Anterior cingulate cortex (tissue), 58 donors: Measurements from ENCODE around the gene ADGRV1.
"Not testable (repeated sequence)": the region's sequence is repeated elsewhere in the genome, so short reads cannot be mapped to it uniquely, and the experiment has no call there.

Experiments used
- DNase-seq, 58 donors: peaks; one replicate each; lab custom pipeline; 2025; lab: John Stamatoyannopoulos, UW

ADGRV1 gene

GRCh38 chr5:90965110-90965685 is 406.6 kb downstream of the ADGRV1 start:
- DNase-seq, result no peak

DNA sequence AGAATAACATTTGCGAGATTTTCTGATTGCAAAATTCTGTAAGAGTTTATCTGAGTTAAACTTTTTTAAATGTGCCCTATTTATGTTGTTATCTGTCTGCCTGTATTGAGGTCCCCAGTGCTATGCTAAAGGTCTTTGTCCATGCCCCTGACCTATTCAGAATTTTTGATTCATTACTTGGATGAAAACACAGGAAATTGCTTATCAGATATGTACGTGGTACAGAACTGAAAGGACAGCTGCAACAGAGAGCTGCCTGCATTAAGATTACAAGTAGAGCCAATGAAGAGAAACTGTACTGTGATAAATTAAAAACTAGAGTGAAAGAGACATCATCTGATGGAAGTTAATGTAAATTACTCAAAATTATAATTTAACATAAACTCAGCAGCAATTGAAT is 408.8 kb downstream of the ADGRV1 start:
- no peak for DNase-seq

DNA sequence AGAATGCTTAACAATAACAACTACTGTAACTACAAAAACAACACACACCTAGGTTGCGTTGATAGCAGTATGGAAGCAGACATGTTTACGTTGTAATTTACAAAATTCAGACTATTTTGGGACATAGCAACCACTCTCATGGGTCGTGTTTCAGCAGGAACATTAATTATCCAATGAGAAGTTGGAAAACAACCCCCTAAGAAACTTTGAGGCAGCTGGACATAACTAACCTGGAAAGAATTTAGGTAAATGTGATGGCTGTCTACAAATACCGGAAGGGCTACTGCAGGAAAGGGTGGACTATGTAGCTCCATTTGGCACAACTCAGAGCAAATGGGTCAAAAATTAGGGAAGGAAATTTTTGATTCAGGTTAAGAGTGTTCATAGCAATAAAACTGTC is 409.3 kb downstream of the ADGRV1 start:
- DNase-seq, result no peak

DNA sequence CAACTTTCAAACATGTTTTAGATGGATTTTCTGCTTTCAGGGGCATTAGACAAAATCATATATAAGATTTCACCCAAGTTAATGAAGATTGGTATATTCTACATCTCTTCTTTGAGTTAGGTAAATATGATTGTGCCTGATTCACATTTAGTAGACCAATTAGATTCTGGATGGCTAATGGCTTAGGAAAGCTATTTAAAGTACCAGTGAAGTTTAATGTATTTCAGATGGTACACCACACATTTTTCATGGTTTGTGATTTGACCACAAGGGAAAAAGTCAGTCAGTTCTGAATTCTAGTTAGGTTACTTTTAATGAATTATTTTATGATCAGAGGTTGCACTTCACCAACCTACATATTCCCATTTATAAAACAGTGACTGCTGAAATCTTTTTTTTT is 409.7 kb downstream of the ADGRV1 start:
- no peak for DNase-seq

DNA sequence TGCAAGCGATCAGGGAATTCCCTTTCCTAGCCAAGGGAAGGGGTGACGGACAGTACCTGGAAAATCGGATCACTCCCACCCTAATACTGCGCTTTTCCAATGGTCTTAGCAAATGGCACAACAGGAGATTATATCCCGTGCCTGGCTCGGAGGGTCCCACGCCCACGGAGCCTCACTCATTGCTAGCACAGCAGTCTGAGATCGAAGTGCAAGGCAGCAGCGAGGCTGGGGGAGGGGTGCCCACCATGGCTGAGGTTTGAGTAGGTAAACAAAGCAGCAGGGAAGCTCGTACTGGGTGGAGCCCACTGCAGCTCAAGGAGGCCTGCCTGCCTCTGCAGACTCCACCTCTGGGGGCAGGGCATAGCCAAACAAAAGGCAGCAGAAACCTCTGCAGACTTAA is 411.3 kb downstream of the ADGRV1 start:
- DNase-seq, result not testable (repeated sequence)

DNA sequence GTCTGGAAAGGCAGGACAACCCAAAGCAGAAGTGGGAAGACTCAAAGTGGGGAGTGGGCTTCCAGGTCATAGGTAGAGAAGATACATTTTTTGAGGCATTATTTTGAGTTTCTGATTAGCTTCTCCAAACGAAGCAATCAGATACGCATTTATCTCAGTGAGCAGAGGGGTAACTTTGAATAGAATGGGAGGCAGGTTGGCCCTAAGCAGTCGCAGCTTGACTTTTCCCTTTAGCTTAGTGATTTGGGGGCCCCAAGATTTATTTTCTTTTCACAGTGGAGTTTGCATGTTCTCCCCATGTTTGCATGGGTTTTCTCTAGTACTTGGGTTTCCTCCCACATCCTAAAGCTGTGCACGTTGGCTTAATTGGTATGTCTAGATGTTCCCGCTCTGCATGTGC is 422.6 kb downstream of the ADGRV1 start:
- DNase-seq, result no peak

- DNase-seq, result no peak
Measured at GRCh38 chr5:90981821-90982220, 423.2 kb downstream of the ADGRV1 start.

DNA sequence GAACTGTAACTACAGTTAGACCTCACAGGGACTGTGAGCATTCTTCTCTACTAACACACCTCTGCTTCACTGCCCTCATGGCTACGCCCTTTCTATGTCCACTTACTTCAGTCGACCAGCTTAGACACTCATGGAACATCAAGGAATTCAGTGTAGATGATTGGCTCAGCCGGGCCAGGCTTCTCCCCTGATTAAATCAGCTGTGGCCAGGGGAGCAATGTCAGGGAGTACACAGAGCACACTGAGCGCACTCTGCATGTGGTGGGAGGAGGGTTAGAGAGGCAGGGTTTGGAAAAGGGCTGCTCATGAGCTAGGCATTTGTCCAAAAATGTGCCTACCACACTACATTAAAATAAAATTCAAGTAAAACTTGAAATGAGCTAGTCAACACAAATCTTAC is 424.0 kb downstream of the ADGRV1 start:
- DNase-seq, result no peak

DNA sequence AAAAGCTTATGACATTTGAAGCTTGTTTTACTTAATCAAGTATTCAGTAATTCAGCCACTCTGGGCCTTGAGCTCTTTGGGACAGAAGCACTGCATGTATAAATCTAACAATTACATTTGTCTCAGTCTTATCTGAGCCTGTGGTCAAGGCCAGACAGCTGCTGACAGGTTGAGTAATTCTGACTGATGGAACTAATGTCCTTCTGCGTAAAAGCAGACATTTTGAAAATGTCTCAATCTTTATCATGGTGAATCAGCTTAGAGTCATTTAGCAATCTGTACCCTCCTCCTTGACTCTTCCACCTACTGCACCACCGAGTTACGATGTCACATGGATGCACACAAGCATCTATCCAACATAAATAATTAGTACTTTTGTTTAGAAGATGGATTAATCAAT is 424.6 kb downstream of the ADGRV1 start:
- DNase-seq, result no peak

DNA sequence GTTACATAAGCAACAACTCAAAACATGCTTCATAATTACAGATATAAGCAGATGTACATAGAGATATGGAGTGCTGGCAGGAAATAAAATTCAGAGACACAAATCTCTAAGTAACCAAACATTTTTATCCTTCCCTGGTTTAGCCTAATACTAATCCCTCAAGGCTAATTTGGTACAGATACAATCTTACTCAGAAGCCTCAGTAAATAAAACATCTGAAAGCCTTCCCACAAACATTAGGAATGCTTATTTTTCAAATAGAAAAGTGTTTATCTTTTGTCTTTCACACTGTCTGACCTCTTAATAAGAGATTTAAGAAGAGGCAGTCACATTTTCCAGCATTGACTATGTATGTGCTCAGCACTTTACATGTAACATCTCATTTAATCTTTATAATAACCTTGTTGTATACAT is 425.1 kb downstream of the ADGRV1 start:
- no peak for DNase-seq

DNA sequence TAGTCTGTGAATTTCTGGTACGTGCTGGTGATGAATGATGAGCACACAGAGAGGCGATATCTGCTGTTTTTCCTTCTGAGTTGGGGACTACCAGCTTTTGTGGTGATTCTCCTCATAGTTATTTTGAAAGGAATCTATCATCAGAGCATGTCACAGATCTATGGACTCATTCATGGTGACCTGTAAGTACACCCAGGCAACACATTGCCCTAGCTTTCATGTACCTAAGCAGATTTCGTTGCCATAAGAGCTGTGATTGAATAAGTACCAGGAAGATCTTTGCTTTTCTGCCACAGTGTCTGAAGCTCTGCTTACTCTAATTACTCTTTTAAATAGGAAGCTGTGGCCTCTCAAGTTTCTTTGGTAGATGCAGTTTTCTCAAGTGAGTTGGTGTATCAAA is 426.7 kb downstream of the ADGRV1 start:
- DNase-seq, result no peak

DNA sequence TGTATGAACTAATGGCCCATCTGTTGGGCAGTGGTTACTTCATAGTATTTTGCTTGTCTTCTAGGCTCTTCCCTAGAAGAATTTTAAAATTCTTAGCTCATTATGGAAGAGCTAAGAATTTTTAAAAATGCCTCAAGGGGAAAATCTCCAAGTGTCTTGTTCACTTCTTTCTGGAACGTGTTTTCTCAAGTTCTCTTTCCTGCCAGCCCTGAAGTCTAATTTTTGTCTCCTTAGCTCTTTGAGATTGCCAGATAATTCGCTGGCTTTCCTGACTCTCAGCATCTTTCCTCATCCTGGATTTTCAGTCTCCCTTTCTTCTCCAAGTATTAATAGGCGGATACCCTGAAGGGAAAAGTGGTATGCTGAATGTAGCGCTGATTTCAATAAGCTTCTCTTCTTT is 429.1 kb downstream of the ADGRV1 start:
- no peak for DNase-seq

DNA sequence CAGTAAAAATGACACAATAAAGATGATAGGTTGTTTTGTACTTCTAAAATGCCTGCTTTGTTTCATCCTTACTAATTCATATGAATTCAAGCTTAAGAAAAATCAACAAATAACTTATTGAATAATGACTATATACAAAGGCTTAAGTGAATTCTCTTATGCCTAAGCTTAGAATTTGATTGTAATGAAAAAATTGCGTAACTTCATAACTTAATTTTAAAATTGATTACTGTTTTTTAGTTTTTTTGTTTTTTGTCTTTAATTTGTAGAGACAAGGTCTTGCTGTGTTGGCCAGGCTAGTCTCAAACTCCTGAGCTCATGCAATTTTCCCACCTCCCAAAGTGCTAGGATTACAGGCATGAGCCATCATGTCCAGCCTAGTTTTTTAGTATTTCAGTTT is 432.6 kb downstream of the ADGRV1 start:
- DNase-seq, result no peak

- DNase-seq, result no peak
Measured at GRCh38 chr5:90994796-90995195, 436.2 kb downstream of the ADGRV1 start.

DNA sequence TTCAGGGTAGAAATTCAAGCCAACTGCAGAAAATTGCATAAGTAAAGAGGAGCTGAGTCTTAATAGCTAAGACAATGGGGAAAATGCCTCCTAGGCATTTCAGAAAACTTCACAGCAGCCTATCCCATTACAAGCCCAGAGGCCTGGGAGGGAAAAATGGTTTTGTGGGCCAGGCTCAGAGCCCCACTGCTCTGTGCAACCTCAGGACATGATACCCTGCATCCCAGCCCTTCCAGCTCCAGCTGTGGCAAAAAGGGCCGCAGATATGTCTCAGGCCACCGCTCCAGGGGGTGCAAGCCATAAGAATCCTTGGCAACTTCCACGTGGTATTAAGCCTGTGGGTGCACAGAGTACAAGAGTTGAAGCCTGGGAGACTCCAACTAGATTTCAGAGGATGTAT is 437.5 kb downstream of the ADGRV1 start:
- DNase-seq, result no peak

DNA sequence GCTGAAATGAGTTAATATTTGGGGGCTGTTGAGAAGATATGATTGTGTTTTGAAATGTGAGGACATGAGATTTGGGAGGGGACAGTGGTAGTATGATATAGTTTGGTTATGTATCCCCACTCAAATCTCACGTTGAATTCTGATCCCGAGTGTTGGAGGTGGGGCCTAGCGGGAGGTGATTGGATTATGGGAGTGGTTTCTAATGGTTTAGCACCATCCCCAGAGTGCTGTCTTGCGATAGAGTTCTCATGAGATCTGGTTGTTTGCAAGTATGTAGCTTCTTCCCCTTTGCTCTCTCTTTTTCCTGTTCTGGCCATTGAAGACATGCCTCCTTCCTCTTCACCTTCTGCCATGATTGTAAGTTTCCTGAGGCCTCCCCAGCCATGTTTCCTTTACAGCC is 438.5 kb downstream of the ADGRV1 start:
- no peak for DNase-seq

GRCh38 chr5:91000743-91001142 is 442.1 kb downstream of the ADGRV1 start:
- DNase-seq, result no peak

GRCh38 chr5:91006713-91007112 is 448.1 kb downstream of the ADGRV1 start:
- no peak for DNase-seq

GRCh38 chr5:91007251-91007650 is 448.7 kb downstream of the ADGRV1 start:
- DNase-seq, result no peak

- no peak for DNase-seq
Measured at GRCh38 chr5:91007780-91008402, 449.3 kb downstream of the ADGRV1 start.

GRCh38 chr5:91010090-91010489 is 451.5 kb downstream of the ADGRV1 start:
- no peak for DNase-seq

DNA sequence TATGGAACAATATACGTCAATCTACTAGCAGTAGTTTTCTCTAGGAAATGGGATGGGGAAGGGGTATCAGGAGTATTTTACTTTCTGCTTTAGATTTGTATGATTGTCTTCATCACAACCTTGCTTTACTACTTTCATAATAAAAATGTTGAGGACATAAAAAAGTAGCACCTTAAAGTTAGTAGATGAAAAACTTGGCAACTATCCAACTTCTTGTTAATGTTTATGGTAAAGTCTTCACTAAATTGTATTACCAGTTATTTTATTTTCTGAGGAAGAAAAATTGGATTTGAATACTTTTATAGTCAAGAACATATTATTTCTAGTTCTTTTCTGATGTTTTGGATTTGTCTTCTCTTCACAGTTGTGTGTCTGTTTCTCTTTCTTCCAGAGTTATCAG is 452.4 kb downstream of the ADGRV1 start:
- DNase-seq, result no peak

DNA sequence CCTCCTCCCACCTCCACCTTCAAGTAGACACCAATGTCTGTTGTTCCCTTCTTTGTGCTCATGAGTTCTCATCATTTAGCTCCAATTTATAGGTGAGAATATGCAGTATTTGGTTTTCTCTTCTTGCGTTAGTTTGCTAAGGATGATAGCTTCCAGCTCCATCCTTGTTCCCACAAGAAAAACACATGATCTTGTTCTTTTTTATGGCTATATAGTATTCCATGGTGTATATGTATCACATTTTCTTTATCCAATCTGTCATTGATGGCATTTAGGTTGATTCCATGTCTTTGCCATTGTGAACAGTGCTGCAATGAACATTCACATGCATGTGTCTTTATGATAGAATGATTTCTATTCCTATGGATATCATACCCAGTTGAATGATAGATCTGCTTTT is 454.3 kb downstream of the ADGRV1 start:
- not testable (repeated sequence) for DNase-seq
